Measurements from ENCODE around the gene TTC3.

GRCh38 chr21:37155186-37155585 lies 82.1 kb downstream of the TTC3 start:
- TF ChIP-seq POLR2AphosphoS5 (IDR thresholded peaks at IDR 0.05; ENCODE audit: low read depth, low read length): no peak
- no peak for TF ChIP-seq POLR2A (IDR thresholded peaks at IDR 0.05; ENCODE audit: low read depth, low read length)

All from GM12891 (cell line).